ENCODE results near the gene ANKRD39.

- TF ChIP-seq, protein P1, sequence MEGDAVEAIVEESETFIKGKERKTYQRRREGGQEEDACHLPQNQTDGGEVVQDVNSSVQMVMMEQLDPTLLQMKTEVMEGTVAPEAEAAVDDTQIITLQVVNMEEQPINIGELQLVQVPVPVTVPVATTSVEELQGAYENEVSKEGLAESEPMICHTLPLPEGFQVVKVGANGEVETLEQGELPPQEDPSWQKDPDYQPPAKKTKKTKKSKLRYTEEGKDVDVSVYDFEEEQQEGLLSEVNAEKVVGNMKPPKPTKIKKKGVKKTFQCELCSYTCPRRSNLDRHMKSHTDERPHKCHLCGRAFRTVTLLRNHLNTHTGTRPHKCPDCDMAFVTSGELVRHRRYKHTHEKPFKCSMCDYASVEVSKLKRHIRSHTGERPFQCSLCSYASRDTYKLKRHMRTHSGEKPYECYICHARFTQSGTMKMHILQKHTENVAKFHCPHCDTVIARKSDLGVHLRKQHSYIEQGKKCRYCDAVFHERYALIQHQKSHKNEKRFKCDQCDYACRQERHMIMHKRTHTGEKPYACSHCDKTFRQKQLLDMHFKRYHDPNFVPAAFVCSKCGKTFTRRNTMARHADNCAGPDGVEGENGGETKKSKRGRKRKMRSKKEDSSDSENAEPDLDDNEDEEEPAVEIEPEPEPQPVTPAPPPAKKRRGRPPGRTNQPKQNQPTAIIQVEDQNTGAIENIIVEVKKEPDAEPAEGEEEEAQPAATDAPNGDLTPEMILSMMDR (conservative IDR thresholded peaks at IDR 0.05; ENCODE audit: low read depth, low read length) = no peak
- TF ChIP-seq EZH2 (IDR thresholded peaks at IDR 0.05; ENCODE audit: low read length, unreplicated experiment) (no peak), EZH2phosphoT487 (IDR thresholded peaks at IDR 0.05; ENCODE audit: borderline replicate concordance, low read length) (no peak)
Measured at GRCh38 chr2:96875498-96876268, 17.9 kb upstream of the ANKRD39 start.

All from PC-3 (cell line).